GM12892 (cell line): Measurements from ENCODE around the gene MAGI2.

ENCODE experiments used
- POLR2A ChIP-seq: IDR thresholded peaks from 2 replicates; pipeline ENCODE4 v1.6.1; 2011; ENCODE audit warnings: low read depth, low read length, control low read depth
- POLR2AphosphoS5 ChIP-seq: IDR thresholded peaks from 2 replicates; pipeline ENCODE4 v1.6.1; 2011; ENCODE audit warnings: low read depth, low read length, control low read depth
- TAF1 ChIP-seq: IDR thresholded peaks from 2 replicates; pipeline ENCODE4 v1.6.1; 2011; ENCODE audit warnings: low read depth, mild to moderate bottlenecking, control low read depth, low read length, borderline replicate concordance

GRCh38 chr7:78862411-78862900 lies 591.0 kb downstream of the MAGI2 start:
- TF ChIP-seq POLR2AphosphoS5 (no peak), POLR2A (no peak), TAF1 (no peak)
